GM12892 (cell line): Measurements from ENCODE around the gene KCNIP1.

Source experiments
- POLR2A ChIP-seq: IDR thresholded peaks from 2 replicates; pipeline ENCODE4 v1.6.1; 2011; ENCODE audit warnings: low read depth, low read length, control low read depth
- POLR2AphosphoS5 ChIP-seq: IDR thresholded peaks from 2 replicates; pipeline ENCODE4 v1.6.1; 2011; ENCODE audit warnings: low read depth, low read length, control low read depth
- TAF1 ChIP-seq: IDR thresholded peaks from 2 replicates; pipeline ENCODE4 v1.6.1; 2011; ENCODE audit warnings: low read depth, mild to moderate bottlenecking, control low read depth, low read length, borderline replicate concordance

GRCh38 chr5:170628028-170628427 lies 124.2 kb downstream of the KCNIP1 start:
- TF ChIP-seq POLR2AphosphoS5 (no peak), POLR2A (no peak), TAF1 (no peak)
